Measurements from ENCODE around the gene CAST. TPM values are rescaled to one million over a fixed set of nuclear protein-coding genes. Genes with fewer than 3 reads are reported as not detected.

Gene CAST
- total and polyA plus RNA-seq, 2 donors (not counting 3 experiments of a cell fraction or from before 2014, with no cell fraction given): 33.7 to 194 TPM

DNA sequence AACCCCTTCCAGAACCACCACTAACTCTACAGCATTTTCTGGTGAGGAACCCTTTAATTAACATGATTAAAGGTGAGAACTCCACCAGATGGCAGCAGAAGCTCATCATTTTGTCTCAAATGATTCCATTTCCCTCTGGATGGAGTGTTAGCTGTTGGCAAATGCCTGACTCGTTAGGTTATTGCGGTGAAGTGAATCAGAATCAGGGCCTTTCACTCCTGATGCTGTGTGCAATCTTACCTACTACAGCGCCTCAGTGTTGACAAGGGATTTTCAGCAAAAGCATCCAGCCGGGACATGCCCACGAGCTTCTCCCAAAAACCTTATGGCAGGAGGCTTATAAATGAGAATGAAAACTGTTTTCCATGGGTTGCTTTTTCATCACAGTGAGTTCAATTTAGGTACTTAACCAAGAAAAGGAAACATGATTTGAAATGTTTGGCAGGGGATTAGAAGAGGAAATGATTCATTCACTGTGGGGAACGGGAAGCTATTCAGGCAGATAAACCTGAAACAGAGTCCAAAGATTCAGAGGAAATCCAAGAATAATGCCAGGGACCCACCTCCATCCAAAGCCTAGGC is 48.0 kb upstream of the CAST start:
- peak overlapping the region; percentile 98 for H3K4me2 ChIP-seq (ENCODE audit: insufficient read depth, low read length)
- DNase-seq (ENCODE audit: low read depth, low spot score) (peak; percentile 92), FAIRE-seq (peak; percentile 89)
- no peaks in the 10 kb centered on the region for H3K27me3 ChIP-seq (ENCODE audit: control insufficient read depth in 2 of 2, insufficient read depth in 2 of 2, low read length in 2 of 2)
- dilution Hi-C loops (cut with MboI; ENCODE audit: extremely low pct_ligation_motif_present, low sequenced_read_pairs): no loop called here
- H3K27ac ChIP-seq (ENCODE audit: insufficient read depth, low read depth, low read length): peak overlapping the region; percentile 92
- H3K9ac ChIP-seq (replicated peaks; ENCODE audit: extremely low read depth, insufficient read depth, low read length): peak overlapping the region; percentile 82
- no peaks in the 10 kb centered on the region for H3K9me3 ChIP-seq (replicated peaks; ENCODE audit: control insufficient read depth, insufficient read depth, low read length)
- no peaks in the 10 kb centered on the region for H4K20me1 ChIP-seq (replicated peaks; ENCODE audit: control insufficient read depth, extremely low read depth, insufficient read depth, low read length)
- POLR2A ChIA-PET: interaction anchor here (0.9 kb wide), 1 partner anchor 138 kb away, joined by 3 read pairs; no protein-coding TSS in a partner anchor
- CTCF ChIA-PET: interaction anchor here (0.7 to 4.6 kb wide), 63 partner anchors 8 to 833 kb away, joined by 3 to 74 read pairs (median 5); partner anchors contain the start of genes CAST and LIX1
- peak; percentile 81 for TF ChIP-seq JUN (IDR thresholded peaks at IDR 0.05; ENCODE audit: borderline replicate concordance, insufficient read depth, insufficient read length, low read depth)
- TF ChIP-seq, protein P1, sequence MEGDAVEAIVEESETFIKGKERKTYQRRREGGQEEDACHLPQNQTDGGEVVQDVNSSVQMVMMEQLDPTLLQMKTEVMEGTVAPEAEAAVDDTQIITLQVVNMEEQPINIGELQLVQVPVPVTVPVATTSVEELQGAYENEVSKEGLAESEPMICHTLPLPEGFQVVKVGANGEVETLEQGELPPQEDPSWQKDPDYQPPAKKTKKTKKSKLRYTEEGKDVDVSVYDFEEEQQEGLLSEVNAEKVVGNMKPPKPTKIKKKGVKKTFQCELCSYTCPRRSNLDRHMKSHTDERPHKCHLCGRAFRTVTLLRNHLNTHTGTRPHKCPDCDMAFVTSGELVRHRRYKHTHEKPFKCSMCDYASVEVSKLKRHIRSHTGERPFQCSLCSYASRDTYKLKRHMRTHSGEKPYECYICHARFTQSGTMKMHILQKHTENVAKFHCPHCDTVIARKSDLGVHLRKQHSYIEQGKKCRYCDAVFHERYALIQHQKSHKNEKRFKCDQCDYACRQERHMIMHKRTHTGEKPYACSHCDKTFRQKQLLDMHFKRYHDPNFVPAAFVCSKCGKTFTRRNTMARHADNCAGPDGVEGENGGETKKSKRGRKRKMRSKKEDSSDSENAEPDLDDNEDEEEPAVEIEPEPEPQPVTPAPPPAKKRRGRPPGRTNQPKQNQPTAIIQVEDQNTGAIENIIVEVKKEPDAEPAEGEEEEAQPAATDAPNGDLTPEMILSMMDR (IDR thresholded peaks at IDR 0.05; ENCODE audit: extremely low read depth in 1 of 2, insufficient read depth in 1 of 2, low read depth in 1 of 2, low read length in 2 of 2): peak; percentile 33 to 51
- TF ChIP-seq POLR2A (IDR thresholded peaks at IDR 0.05; ENCODE audit: low read depth, low read length): no peak
- no peak for TF ChIP-seq MYC (IDR thresholded peaks at IDR 0.05; ENCODE audit: low read depth, low read length)
- TF ChIP-seq, protein P2, sequence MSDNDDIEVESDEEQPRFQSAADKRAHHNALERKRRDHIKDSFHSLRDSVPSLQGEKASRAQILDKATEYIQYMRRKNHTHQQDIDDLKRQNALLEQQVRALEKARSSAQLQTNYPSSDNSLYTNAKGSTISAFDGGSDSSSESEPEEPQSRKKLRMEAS (IDR thresholded peaks at IDR 0.05; ENCODE audit: insufficient read depth, insufficient read length): no peak
- TF ChIP-seq EZH2 (IDR thresholded peaks at IDR 0.05; ENCODE audit: borderline replicate concordance, low read depth, low read length, severe bottlenecking): no peak
- TF ChIP-seq FOS (IDR thresholded peaks at IDR 0.05; ENCODE audit: borderline replicate concordance, insufficient read depth, low read length): peak; percentile 75
- TF ChIP-seq GATA2 (IDR thresholded peaks at IDR 0.05; ENCODE audit: insufficient read depth, insufficient read length, low read depth, low read length): peak; percentile 74
- TF ChIP-seq POLR2AphosphoS5 (IDR thresholded peaks at IDR 0.05; ENCODE audit: insufficient read depth, low read depth, low read length): peak; percentile 63
- H3K4me1 ChIP-seq (ENCODE audit: control insufficient read depth, extremely low read depth, insufficient read depth, low read length): peaks cover 28% of the 10 kb centered on the region
- H3K9me1 ChIP-seq (replicated peaks; ENCODE audit: control insufficient read depth, extremely low read depth, insufficient read depth, low read length): no peaks in the 10 kb centered on the region
- no peaks in the 10 kb centered on the region for H3K79me2 ChIP-seq (ENCODE audit: control insufficient read depth, insufficient read depth, low read length)
- H3K36me3 ChIP-seq (ENCODE audit: control insufficient read depth in 2 of 2, extremely low read depth in 1 of 2, insufficient read depth in 2 of 2, low read length in 2 of 2): peaks cover 0 to 6% of the 10 kb centered on the region in 2 experiments
- intact Hi-C loops (cut with micrococcal nuclease): loop anchor here (1.0 to 5.0 kb wide), 9 partner anchors 48 to 548 kb away; partner anchors contain the start of genes CAST and LIX1
- peak overlapping the region in 2 of 3 experiments; percentile 25 to 72 for H3K4me3 ChIP-seq (replicated peaks in 1 of 3; ENCODE audit: insufficient read depth in 1 of 3, low read depth in 1 of 3, low read length in 3 of 3)
- peak overlapping the region; percentile 60 for H2AFZ ChIP-seq (ENCODE audit: low read depth, low read length)
- BruUV-seq (replicated peaks): no TSS peak

Measured in endothelial cell of umbilical vein (primary cell).